A673 (cell line): ENCODE measurements around the gene SLC17A5. TPM values are rescaled to one million over a fixed set of nuclear protein-coding genes. Genes with fewer than 3 reads are reported as not detected.

Source experiments
- BruUV-seq: library from RNA; stranded (reverse); fragments of 400-500 nt; replicated peaks from 2 replicates; lab custom pipeline; 2021; lab: Mats Ljungman, UMichigan
- CTCF ChIA-PET: fragments of 300-600 bp; sonication (Branson Sonifier 250); formaldehyde crosslinking; loops from one replicate; lab custom pipeline; 2022; ENCODE audit warnings: antibody characterized with exemption; lab: Charles Lee
- POLR2A ChIA-PET: fragments of 300-600 bp; sonication (Branson Sonifier 250); formaldehyde crosslinking; loops from one replicate; lab custom pipeline; 2022; ENCODE audit warnings: antibody characterized with exemption; ENCODE audit not compliant: low non-redundant PET; lab: Charles Lee
- DNase-seq: peaks from one replicate; pipeline ENCODE4 v3.0.0-alpha.2; 2015; ENCODE audit warnings: low spot score
- H3K27ac ChIP-seq: fragments of 200-600 bp; sonication (generic); 2 replicates; pipeline ENCODE4 v1.5.1; 2016; ENCODE audit warnings: mixed run types, low read depth, mild to moderate bottlenecking, mixed read lengths, antibody characterized with exemption, low read length; ENCODE audit not compliant: poor library complexity, severe bottlenecking
- H3K27me3 ChIP-seq: fragments of 200-600 bp; sonication (generic); replicated peaks from 2 replicates; pipeline ENCODE4 v1.6.1; 2017; ENCODE audit warnings: mixed run types, low read depth, mild to moderate bottlenecking, mixed read lengths, antibody characterized with exemption, low read length; ENCODE audit not compliant: insufficient read depth, poor library complexity
- H3K36me3 ChIP-seq: fragments of 200-600 bp; sonication (generic); 2 replicates; pipeline ENCODE4 v1.6.1; 2016; ENCODE audit warnings: mixed run types, mild to moderate bottlenecking, mixed read lengths, antibody characterized with exemption, low read length; ENCODE audit not compliant: insufficient read depth, poor library complexity, severe bottlenecking
- H3K4me1 ChIP-seq: fragments of 200-600 bp; sonication (generic); 2 replicates; pipeline ENCODE4 v1.6.1; 2017; ENCODE audit warnings: mixed run types, mild to moderate bottlenecking, mixed read lengths, antibody characterized with exemption, low read length; ENCODE audit not compliant: insufficient read depth, poor library complexity, severe bottlenecking
- H3K4me3 ChIP-seq: fragments of 200-600 bp; sonication (generic); 2 replicates; pipeline ENCODE4 v1.5.1; 2016; ENCODE audit warnings: low read depth, mixed run types, mild to moderate bottlenecking, mixed read lengths, low read length; ENCODE audit not compliant: poor library complexity, severe bottlenecking
- H3K9me3 ChIP-seq: fragments of 200-600 bp; sonication (generic); 2 replicates; pipeline ENCODE4 v1.6.1; 2016; ENCODE audit warnings: mixed run types, low read depth, mild to moderate bottlenecking, mixed read lengths, antibody characterized with exemption, low read length; ENCODE audit not compliant: poor library complexity, severe bottlenecking
- EZH2 ChIP-seq: fragments of 200-600 bp; sonication (generic); IDR thresholded peaks from 2 replicates; pipeline ENCODE4 v1.6.1; 2017; ENCODE audit warnings: borderline replicate concordance, low read depth, mild to moderate bottlenecking, mixed read lengths, antibody characterized with exemption, low read length; ENCODE audit not compliant: poor library complexity, severe bottlenecking
- intact Hi-C: fragments of 100-400 bp; cut with micrococcal nuclease; formaldehyde crosslinking; loops from one replicate; pipeline ENCODE4 v1.10.0; 2022; ENCODE audit not compliant: unreplicated experiment
- total RNA-seq: library from RNA; stranded (reverse); gene quantifications from 2 replicates; pipeline ENCODE4 v1.2.3, GENCODE V29; 2021
- TF ChIP-seq, protein P1 (sequence below): fragments of 300-800, 200-600 bp; sonication (generic); conservative IDR thresholded peaks from 2 replicates; pipeline ENCODE4 v1.5.1; 2017; ENCODE audit warnings: low read depth, mild to moderate bottlenecking, antibody characterized with exemption, low read length, moderate library complexity, mixed read lengths

SLC17A5 gene
- total RNA-seq, 1 experiment from 2014 or later = 6.1 TPM

DNA sequence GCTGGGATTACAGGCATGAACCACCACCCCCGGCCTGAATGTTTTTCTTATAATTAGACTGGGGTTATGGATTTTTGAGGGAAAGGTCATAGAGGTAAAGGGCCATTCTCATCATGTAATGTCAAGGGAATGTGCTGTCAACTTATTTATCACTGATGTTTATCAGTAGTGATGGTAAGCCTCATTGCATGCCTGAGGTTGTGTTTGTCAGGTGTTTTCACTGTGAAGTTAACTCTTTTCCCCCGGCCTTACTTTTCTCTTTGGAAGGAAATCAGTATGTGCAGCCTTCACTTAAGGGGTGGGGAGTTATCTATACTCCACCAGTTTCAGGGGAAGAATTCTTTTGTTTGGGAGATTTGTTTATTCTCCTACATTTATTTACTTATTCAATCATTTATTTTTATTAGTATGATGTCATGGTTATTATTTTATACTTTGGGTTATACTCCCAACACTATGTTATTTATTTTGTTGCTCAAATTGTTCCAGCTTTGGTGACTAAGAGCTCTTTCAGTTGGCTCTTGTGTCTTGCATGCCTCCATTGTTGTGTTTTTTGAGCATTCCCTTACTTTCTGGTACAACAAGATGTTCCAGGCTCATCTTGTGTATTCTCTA is 2.8 kb upstream of the SLC17A5 start:
- TF ChIP-seq, protein P1, sequence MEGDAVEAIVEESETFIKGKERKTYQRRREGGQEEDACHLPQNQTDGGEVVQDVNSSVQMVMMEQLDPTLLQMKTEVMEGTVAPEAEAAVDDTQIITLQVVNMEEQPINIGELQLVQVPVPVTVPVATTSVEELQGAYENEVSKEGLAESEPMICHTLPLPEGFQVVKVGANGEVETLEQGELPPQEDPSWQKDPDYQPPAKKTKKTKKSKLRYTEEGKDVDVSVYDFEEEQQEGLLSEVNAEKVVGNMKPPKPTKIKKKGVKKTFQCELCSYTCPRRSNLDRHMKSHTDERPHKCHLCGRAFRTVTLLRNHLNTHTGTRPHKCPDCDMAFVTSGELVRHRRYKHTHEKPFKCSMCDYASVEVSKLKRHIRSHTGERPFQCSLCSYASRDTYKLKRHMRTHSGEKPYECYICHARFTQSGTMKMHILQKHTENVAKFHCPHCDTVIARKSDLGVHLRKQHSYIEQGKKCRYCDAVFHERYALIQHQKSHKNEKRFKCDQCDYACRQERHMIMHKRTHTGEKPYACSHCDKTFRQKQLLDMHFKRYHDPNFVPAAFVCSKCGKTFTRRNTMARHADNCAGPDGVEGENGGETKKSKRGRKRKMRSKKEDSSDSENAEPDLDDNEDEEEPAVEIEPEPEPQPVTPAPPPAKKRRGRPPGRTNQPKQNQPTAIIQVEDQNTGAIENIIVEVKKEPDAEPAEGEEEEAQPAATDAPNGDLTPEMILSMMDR = no peak
- no peak for TF ChIP-seq EZH2
- no TSS peak for BruUV-seq
- POLR2A ChIA-PET = no interaction called here
- no peaks in the 10 kb centered on the region for H3K36me3 ChIP-seq
- H3K9me3 ChIP-seq = no peaks in the 10 kb centered on the region
- no peak overlapping the region for H3K27ac ChIP-seq
- CTCF ChIA-PET = no interaction called here
- H3K27me3 ChIP-seq = no peaks in the 10 kb centered on the region
- H3K4me1 ChIP-seq = no peaks in the 10 kb centered on the region
- intact Hi-C loops = no loop called here
- no peak for DNase-seq
- H3K4me3 ChIP-seq = no peak overlapping the region

DNA sequence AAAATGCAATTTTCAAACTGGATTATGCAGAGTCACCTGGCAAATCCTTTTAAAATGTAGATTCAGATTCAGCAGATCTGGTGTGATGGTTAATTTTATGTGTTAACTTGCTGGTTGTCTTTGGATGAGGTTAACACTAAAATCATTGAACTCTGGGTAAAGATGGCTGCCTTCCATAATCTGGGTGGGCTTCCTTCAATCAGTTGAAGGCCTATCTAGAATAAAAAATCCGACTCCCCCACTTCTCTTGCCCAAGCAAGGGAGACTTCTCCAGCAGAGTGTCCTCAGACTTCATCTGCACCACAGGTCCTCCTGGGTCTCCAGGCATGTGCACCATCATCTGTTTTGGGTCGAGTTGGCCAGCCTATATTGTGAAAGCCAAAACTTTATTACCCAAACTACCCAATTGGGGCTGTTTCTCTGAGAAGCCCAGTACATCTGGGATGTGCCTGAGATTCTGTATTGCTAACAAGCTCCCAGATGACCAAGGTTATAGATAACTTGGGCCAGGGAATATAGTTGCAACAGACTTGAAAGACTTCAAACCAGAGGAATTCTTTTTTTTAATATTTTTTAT is 1.6 kb upstream of the SLC17A5 start:
- DNase-seq = no peak
- no peak overlapping the region for H3K4me3 ChIP-seq
- TF ChIP-seq EZH2 = no peak
- TF ChIP-seq, protein P1 = no peak
- H3K27me3 ChIP-seq = no peaks in the 10 kb centered on the region
- BruUV-seq = no TSS peak
- intact Hi-C loops = no loop called here
- CTCF ChIA-PET = no interaction called here
- no peaks in the 10 kb centered on the region for H3K9me3 ChIP-seq
- H3K27ac ChIP-seq = no peak overlapping the region
- no peaks in the 10 kb centered on the region for H3K4me1 ChIP-seq
- no peaks in the 10 kb centered on the region for H3K36me3 ChIP-seq
- POLR2A ChIA-PET = no interaction called here

DNA sequence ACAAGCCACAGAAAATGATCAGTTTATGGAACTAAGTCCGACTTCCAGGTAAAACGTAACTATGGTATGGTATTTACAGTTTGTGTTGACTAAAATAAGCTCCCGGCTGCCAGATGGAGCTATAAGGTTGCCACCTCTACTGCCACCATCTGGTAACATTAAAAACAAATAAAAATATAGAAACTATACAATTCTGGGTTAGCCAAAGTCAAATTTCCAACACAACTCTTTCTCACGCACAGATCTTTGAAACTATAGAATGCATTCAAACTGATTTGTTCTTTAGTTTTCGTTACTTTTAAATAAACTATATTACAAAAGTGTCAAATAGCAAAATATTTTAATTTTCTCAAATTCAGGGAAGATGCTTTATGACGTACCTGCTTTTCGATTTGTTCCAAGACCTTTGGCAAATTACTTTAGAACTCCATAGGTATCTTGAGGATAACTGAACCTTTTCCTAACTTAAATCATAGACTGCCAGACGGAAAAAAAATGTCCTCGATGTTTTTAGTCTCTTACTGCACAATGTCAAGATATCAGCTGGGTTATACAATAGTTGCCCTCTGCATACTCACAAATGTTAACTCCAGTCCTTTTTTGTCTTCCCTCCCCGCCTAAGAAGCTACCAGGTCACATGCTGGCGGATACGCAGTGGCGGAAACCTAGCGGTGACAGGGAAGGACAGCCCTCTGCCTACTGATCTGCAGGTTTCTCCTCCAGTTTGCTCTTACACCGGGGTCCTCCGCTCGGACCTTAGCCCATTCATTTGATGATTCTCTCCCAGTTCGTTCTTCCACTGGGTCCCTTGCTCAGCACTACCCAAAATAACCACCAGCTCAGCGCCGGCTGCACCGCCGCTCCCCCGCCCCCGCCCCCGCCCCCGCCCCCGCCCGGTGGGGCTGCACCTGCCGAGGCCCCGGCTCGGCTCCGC is 888 bp downstream of the SLC17A5 start:
- H3K9me3 ChIP-seq = no peaks in the 10 kb centered on the region
- intact Hi-C loops = loop anchor here (5.0 kb wide), 1 partner anchor 131 kb away; the partner anchor contains the start of gene EEF1A1
- POLR2A ChIA-PET = interaction anchor here (1.5 to 1.7 kb wide), 2 partner anchors 136 to 140 kb away, joined by 3 to 4 read pairs; no protein-coding TSS in a partner anchor
- TSS peak; percentile 73 for BruUV-seq
- no peaks in the 10 kb centered on the region for H3K27me3 ChIP-seq
- H3K4me1 ChIP-seq = no peaks in the 10 kb centered on the region
- DNase-seq = peak; percentile 71
- TF ChIP-seq, protein P1 = peak; percentile 57
- TF ChIP-seq EZH2 = no peak
- CTCF ChIA-PET = interaction anchor here (0.7 to 1.5 kb wide), 4 partner anchors 116 to 1556 kb away, joined by 3 to 6 read pairs (median 4); no protein-coding TSS in a partner anchor
- no peaks in the 10 kb centered on the region for H3K36me3 ChIP-seq
- peak overlapping the region; percentile 75 for H3K27ac ChIP-seq
- H3K4me3 ChIP-seq = peak overlapping the region; percentile 99
